B cell (primary cell): ENCODE data around the gene SLC16A1. TPM values are rescaled to one million over a fixed set of nuclear protein-coding genes. Genes with fewer than 3 reads are reported as not detected.

Source experiments
- ATAC-seq: fragments of 200-7000 bp; cut with Tn5 transposase; one replicate; pipeline ENCODE4 v1.10.0; 2021; ENCODE audit warnings: low read depth, mild to moderate bottlenecking, moderate number of reproducible peaks, moderate library complexity
- CTCF ChIA-PET: fragments of 350-600 bp; sonication (Branson Sonifier 250); formaldehyde crosslinking; loops from one replicate; lab custom pipeline; 2021; ENCODE audit warnings: antibody characterized with exemption, inconsistent platforms; lab: Charles Lee
- POLR2A ChIA-PET: fragments of 350-600 bp; sonication (Branson Sonifier 250); formaldehyde crosslinking; loops from one replicate; lab custom pipeline; 2021; ENCODE audit warnings: antibody characterized with exemption; lab: Charles Lee
- DNase-seq: peaks from one replicate; pipeline ENCODE4 v3.0.0; 2013
- H2AFZ ChIP-seq: 2 replicates; pipeline ENCODE4 v1.6.1; 2012; ENCODE audit warnings: mild to moderate bottlenecking, low read depth, low read length; ENCODE audit not compliant: insufficient read depth, poor library complexity, severe bottlenecking
- H3K27ac ChIP-seq, 2 donors: 1 replicate in 1 of 2; 2 replicates in 1 of 2; pipeline ENCODE4 v1.5.1; 2012 to 2013; ENCODE audit warnings: low read length in 2 of 2, mild to moderate bottlenecking in 2 of 2, moderate library complexity in 1 of 2
- H3K27me3 ChIP-seq, 4 experiments: fragments of 200-600 bp in 1 of 4; sonication (generic) in 1 of 4; replicated peaks in 1 of 4; 1 replicate in 2 of 4; 2 replicates in 2 of 4; pipeline versions ENCODE4 v1.6.1 to v1.7.0; 2013 to 2016; ENCODE audit warnings: low read length in 3 of 4, mild to moderate bottlenecking in 2 of 4, mixed read lengths in 1 of 4, moderate library complexity in 1 of 4; ENCODE audit not compliant: insufficient read depth in 4 of 4, control insufficient read depth in 3 of 4; ENCODE audit errors: control extremely low read depth in 1 of 4
- H3K36me3 ChIP-seq, 2 experiments: replicated peaks in 1 of 2; 1 replicate in 1 of 2; 2 replicates in 1 of 2; pipeline versions ENCODE4 v1.6.1 to v1.7.1; 2013; ENCODE audit warnings: low read length in 1 of 2; ENCODE audit not compliant: insufficient read depth in 2 of 2, control insufficient read depth in 1 of 2; ENCODE audit errors: control extremely low read depth in 1 of 2, extremely low read depth in 1 of 2
- H3K4me1 ChIP-seq, 2 donors: fragments of 200-600 bp in 1 of 2; sonication (generic) in 1 of 2; 1 replicate in 1 of 2; 2 replicates in 1 of 2; pipeline versions ENCODE4 v1.5.1 to v1.6.1; 2013 to 2017; ENCODE audit warnings: low read length in 2 of 2; ENCODE audit not compliant: control insufficient read depth in 2 of 2, insufficient read depth in 2 of 2
- H3K4me2 ChIP-seq: replicated peaks from 2 replicates; pipeline ENCODE3; 2012; ENCODE audit warnings: mild to moderate bottlenecking, low read depth, low read length; ENCODE audit not compliant: poor library complexity, severe bottlenecking
- H3K4me3 ChIP-seq, 5 experiments: fragments of 200-600 bp in 1 of 5; sonication (generic) in 1 of 5; 1 replicate in 3 of 5; 2 replicates in 2 of 5; pipeline versions ENCODE4 v1.5.1 to v1.7.0; 2011 to 2016; ENCODE audit warnings: low read length in 4 of 5, mild to moderate bottlenecking in 4 of 5, low read depth in 2 of 5, control low read depth in 1 of 5, moderate library complexity in 1 of 5; ENCODE audit not compliant: insufficient read depth in 1 of 5; ENCODE audit errors: control extremely low read depth in 1 of 5, extremely low read depth in 1 of 5
- H3K79me2 ChIP-seq: fragments of 200-600 bp; sonication (generic); one replicate; pipeline ENCODE4 v1.6.0; 2016; ENCODE audit warnings: low read length; ENCODE audit not compliant: control insufficient read depth, insufficient read depth
- H3K9ac ChIP-seq: fragments of 200-600 bp; sonication (generic); 2 replicates; pipeline ENCODE4 v1.6.1; 2017; ENCODE audit warnings: mild to moderate bottlenecking, low read length, moderate library complexity
- H3K9me3 ChIP-seq, 3 donors: one replicate each; pipeline versions ENCODE4 v1.6.1 to v1.7.1; 2013; ENCODE audit warnings: low read length in 2 of 3; ENCODE audit not compliant: control insufficient read depth in 2 of 3, insufficient read depth in 1 of 3; ENCODE audit errors: control extremely low read depth in 1 of 3
- H4K20me1 ChIP-seq: 2 replicates; pipeline ENCODE4 v1.6.0; 2012; ENCODE audit warnings: mild to moderate bottlenecking, low read length; ENCODE audit not compliant: insufficient read depth, control insufficient read depth, poor library complexity, severe bottlenecking
- H3K27ac Mint-ChIP-seq: one replicate; pipeline ENCODE4 v1.8.0; 2021; ENCODE audit warnings: mixed read lengths
- H3K27me3 Mint-ChIP-seq: one replicate; pipeline ENCODE4 v1.8.0; 2021; ENCODE audit warnings: mixed read lengths
- H3K4me1 Mint-ChIP-seq: one replicate; pipeline ENCODE4 v1.8.0; 2021; ENCODE audit warnings: mixed read lengths
- H3K4me3 Mint-ChIP-seq: one replicate; pipeline ENCODE4 v1.8.0; 2021; ENCODE audit warnings: mixed read lengths
- H3K9me3 Mint-ChIP-seq: one replicate; pipeline ENCODE4 v1.8.0; 2022; ENCODE audit warnings: mixed read lengths; ENCODE audit not compliant: insufficient read depth
- EZH2 ChIP-seq: IDR thresholded peaks from 2 replicates; pipeline ENCODE4 v1.6.1; 2012; ENCODE audit warnings: borderline replicate concordance, low read depth, mild to moderate bottlenecking, moderate library complexity, low read length; ENCODE audit not compliant: insufficient read depth, poor library complexity, severe bottlenecking
- WGBS: methylation state at CpG from one replicate; pipeline ENCODE4 v1.1.5; 2013; ENCODE audit warnings: missing lambda C conversion rate; ENCODE audit not compliant: insufficient coverage; 5-methylcytosine and 5-hydroxymethylcytosine counted together
- intact Hi-C: fragments of 100-400 bp; cut with micrococcal nuclease; formaldehyde crosslinking; loops from one replicate; pipeline ENCODE4 v1.10.0; 2022
- polyA plus RNA-seq: library from polyadenylated mRNA; depleted of rRNA; stranded (reverse); fragments of >200 nt; gene quantifications from 2 replicates; pipeline ENCODE4 v1.2.3, GENCODE V29; 2012
- total RNA-seq, 2 donors: library from RNA; stranded (reverse); fragments of 120-200 nt in 1 of 2; gene quantifications; 1 replicate in 1 of 2; 2 replicates in 1 of 2; pipeline versions ENCODE4 v1.2.3 to v1.2.4, GENCODE V29; 2013 to 2022
- TF ChIP-seq, protein P1 (sequence below): fragments of 200-600 bp; IDR thresholded peaks from one replicate; pipeline ENCODE4 v1.8.0; 2022; ENCODE audit warnings: antibody characterized with exemption, mild to moderate bottlenecking

Gene SLC16A1
- total and polyA plus RNA-seq, 2 donors (not counting 1 experiment from before 2014, with no cell fraction given): 2.1 to 13.0 TPM

DNA sequence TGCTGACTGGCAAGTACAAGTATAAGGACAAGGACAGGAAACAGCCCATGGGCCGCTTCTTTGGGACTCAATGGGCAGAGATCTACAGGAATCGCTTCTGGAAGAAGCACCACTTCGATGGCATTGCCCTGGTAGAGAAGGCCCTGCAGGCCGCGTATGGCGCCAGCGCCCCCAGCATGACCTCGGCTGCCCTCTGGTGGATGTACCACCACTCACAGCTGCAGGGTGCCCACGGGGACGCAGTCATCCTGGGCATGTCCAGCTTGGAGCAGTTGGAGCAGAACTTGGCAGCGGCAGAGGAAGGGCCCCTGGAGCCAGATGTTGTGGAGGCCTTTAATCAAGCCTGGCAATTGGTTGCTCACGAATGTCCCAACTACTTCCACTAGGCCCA is 32.0 kb downstream of the SLC16A1 start:
- H3K4me3 Mint-ChIP-seq: no peak overlapping the region
- POLR2A ChIA-PET: no interaction called here
- Histone ChIP-seq H3K36me3 (no peaks in the 10 kb centered on the region), H4K20me1 (no peaks in the 10 kb centered on the region), H3K27me3 (no peaks in the 10 kb centered on the region), H3K79me2 (no peaks in the 10 kb centered on the region), H2AFZ (no peak overlapping the region), H3K9ac (no peak overlapping the region), H3K4me3 (no peak overlapping the region), H3K27ac (no peak overlapping the region), H3K4me2 (no peak overlapping the region), H3K9me3 (no peaks in the 10 kb centered on the region), H3K4me1 (no peaks in the 10 kb centered on the region)
- CTCF ChIA-PET: no interaction called here
- WGBS: 98% methylated on average over 11 of the region's 12 CpGs
- H3K4me1 Mint-ChIP-seq: no peaks in the 10 kb centered on the region
- no peaks in the 10 kb centered on the region for H3K9me3 Mint-ChIP-seq
- no peak for TF ChIP-seq EZH2
- TF ChIP-seq, protein P1, sequence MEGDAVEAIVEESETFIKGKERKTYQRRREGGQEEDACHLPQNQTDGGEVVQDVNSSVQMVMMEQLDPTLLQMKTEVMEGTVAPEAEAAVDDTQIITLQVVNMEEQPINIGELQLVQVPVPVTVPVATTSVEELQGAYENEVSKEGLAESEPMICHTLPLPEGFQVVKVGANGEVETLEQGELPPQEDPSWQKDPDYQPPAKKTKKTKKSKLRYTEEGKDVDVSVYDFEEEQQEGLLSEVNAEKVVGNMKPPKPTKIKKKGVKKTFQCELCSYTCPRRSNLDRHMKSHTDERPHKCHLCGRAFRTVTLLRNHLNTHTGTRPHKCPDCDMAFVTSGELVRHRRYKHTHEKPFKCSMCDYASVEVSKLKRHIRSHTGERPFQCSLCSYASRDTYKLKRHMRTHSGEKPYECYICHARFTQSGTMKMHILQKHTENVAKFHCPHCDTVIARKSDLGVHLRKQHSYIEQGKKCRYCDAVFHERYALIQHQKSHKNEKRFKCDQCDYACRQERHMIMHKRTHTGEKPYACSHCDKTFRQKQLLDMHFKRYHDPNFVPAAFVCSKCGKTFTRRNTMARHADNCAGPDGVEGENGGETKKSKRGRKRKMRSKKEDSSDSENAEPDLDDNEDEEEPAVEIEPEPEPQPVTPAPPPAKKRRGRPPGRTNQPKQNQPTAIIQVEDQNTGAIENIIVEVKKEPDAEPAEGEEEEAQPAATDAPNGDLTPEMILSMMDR: no peak
- ATAC-seq: no peak
- no peak for DNase-seq
- intact Hi-C loops: no loop called here
- H3K27ac Mint-ChIP-seq: no peak overlapping the region
- H3K27me3 Mint-ChIP-seq: no peaks in the 10 kb centered on the region

DNA sequence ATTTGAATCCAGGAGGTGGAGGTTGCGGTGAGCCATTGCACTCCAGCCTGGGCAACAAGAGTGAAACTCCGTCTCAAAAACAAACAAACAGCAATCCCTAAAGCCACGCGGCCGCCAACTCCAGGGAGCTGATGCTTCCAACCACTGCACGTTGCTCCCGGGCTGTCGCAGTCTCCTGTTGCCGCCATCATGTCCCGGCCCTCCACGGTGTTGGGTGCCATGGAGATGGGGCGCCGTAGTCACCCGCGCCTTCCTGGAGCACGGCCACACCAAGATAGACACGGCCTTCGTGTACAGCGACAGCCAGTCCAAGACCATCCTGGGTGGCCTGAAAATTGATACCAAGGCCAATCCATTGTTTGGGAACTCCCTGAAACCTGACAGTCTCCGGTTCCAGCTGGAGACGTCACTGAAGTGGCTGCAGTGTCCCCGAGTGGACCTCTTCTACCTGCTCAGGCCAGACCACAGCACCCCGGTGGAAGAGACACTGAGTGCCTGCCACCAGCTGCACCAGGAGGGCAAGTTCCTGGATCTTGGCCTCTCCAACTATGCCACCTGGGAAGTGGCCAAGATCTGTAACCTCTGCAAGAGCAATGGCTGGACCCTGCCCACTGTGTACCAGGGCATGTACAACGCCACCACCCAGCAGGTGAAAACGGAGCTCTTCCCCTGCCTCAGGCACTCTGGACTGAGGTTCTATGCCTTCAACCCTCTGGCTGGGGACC is 32.6 kb downstream of the SLC16A1 start:
- H3K4me1 ChIP-seq: no peaks in the 10 kb centered on the region
- no peak for DNase-seq
- no peaks in the 10 kb centered on the region for H4K20me1 ChIP-seq
- no peaks in the 10 kb centered on the region for H3K9me3 ChIP-seq
- no peak for TF ChIP-seq EZH2
- TF ChIP-seq, protein P1: no peak
- H3K4me2 ChIP-seq: no peak overlapping the region
- no peak for ATAC-seq
- no peaks in the 10 kb centered on the region for H3K79me2 ChIP-seq
- no peaks in the 10 kb centered on the region for H3K27me3 ChIP-seq
- no peak overlapping the region for H2AFZ ChIP-seq
- Mint-ChIP-seq H3K4me1 (no peaks in the 10 kb centered on the region), H3K9me3 (no peaks in the 10 kb centered on the region), H3K4me3 (no peak overlapping the region), H3K27ac (no peak overlapping the region), H3K27me3 (no peaks in the 10 kb centered on the region)
- H3K27ac ChIP-seq: no peak overlapping the region
- intact Hi-C loops: no loop called here
- ChIA-PET CTCF (interaction anchor here (0.8 kb wide), 1 partner anchor 41 kb away, joined by 3 read pairs; no protein-coding TSS in a partner anchor), POLR2A (no interaction called here)
- H3K4me3 ChIP-seq: no peak overlapping the region
- no peaks in the 10 kb centered on the region for H3K36me3 ChIP-seq
- H3K9ac ChIP-seq: no peak overlapping the region
- WGBS: 97% methylated on average over 24 of the region's 25 CpGs
